Measurements from ENCODE around the gene CCDC18. TPM values are rescaled to one million over a fixed set of nuclear protein-coding genes. Genes with fewer than 3 reads are reported as not detected.

CCDC18 gene, protein sequence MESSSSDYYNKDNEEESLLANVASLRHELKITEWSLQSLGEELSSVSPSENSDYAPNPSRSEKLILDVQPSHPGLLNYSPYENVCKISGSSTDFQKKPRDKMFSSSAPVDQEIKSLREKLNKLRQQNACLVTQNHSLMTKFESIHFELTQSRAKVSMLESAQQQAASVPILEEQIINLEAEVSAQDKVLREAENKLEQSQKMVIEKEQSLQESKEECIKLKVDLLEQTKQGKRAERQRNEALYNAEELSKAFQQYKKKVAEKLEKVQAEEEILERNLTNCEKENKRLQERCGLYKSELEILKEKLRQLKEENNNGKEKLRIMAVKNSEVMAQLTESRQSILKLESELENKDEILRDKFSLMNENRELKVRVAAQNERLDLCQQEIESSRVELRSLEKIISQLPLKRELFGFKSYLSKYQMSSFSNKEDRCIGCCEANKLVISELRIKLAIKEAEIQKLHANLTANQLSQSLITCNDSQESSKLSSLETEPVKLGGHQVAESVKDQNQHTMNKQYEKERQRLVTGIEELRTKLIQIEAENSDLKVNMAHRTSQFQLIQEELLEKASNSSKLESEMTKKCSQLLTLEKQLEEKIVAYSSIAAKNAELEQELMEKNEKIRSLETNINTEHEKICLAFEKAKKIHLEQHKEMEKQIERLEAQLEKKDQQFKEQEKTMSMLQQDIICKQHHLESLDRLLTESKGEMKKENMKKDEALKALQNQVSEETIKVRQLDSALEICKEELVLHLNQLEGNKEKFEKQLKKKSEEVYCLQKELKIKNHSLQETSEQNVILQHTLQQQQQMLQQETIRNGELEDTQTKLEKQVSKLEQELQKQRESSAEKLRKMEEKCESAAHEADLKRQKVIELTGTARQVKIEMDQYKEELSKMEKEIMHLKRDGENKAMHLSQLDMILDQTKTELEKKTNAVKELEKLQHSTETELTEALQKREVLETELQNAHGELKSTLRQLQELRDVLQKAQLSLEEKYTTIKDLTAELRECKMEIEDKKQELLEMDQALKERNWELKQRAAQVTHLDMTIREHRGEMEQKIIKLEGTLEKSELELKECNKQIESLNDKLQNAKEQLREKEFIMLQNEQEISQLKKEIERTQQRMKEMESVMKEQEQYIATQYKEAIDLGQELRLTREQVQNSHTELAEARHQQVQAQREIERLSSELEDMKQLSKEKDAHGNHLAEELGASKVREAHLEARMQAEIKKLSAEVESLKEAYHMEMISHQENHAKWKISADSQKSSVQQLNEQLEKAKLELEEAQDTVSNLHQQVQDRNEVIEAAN (N-terminal part only)
- total RNA-seq (10 to 100 TPM in 6 of 7 donors, 1 to 10 TPM in 1; 9.5 to 18.2 (median 12.0) TPM), polyA plus RNA-seq (10 to 100 TPM in 2 of 3 donors, 1 to 10 TPM in 1; 9.0 to 12.2 (median 10.3) TPM)
- long read RNA-seq, donor 1, partial matches to known transcripts: 9 of 9 reads
- long read RNA-seq, donor 1, other reads (novel, unspliced or antisense): 0 of 9 reads
- long read RNA-seq, donor 2: 0 reads

DNA sequence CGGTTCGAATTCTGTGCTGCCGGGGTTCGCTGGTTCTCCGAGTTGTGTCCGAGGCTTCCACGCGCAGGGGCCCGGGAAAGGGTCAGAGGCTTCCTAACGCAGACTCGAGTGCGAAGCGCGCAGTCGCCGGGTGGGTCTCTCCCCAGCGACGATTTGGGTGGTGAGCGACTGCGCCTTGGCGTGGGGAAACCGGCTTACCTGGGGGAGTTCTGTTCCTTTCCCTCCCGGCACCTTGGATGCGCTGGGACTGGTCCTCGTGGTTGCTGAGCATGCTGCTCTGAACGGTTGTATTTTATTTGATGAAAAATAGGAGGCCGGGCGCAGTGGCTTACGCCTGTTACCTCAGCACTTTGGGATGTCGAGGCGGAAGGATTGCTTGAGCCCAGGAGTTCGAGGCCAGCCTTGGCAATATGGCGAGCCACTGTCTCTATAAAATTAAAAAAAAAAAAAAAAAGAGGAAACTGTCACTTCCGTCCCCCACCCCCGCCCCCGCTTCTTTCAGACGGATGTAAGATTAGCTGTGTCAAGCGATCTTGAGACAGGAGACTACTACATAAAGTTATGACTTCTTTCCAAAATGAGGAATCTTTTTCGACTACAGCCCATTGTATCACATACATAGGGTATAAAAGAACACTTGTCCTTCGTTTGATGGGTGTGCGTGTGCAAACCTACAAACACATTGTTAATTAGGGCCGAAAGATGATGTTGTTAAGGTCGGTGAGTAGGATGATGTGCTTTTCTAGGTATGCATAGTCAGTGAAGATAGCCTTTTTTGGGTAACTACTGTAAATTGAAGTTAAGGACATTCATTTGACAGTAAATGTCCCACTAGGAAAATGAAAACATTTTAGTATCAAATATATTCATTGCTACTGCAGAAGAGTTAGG lies at the start of gene CCDC18:
Gene CCDC18 (plus strand): TSS at position 2 of the 891 bp plus-strand sequence. CDS start 2,638 bp downstream, outside the sequence.
- intact Hi-C loops (cut with DNase I; ENCODE audit: low total_unique reads): no loop called here
- H3K4me1 ChIP-seq: peaks cover 29 to 68% (median 47%) of the 10 kb centered on the region in 6 donors
- peak within 1 kb of the TSS; percentile 95 to 100 (median 99) for H3K27ac ChIP-seq
- H3K36me3 ChIP-seq: peaks cover 0 to 11% (median 0%) of the 10 kb centered on the region in 6 donors
- WGBS, 5 donors: 0 to 1% (median 1%) methylated on average over 30 to 43 of the region's 43 CpGs
- no peaks in the 10 kb centered on the region for H3K27me3 ChIP-seq (replicated peaks in 1 of 7)
- no peaks in the 10 kb centered on the region for H3K9me3 ChIP-seq
- H3K4me3 ChIP-seq: peak within 1 kb of the TSS; percentile 66 to 93 (median 90)
- TF ChIP-seq POLR2A (IDR thresholded peaks at IDR 0.05) (no peak), CTCF (IDR thresholded peaks at IDR 0.05 in 8 of 11, conservative IDR thresholded peaks at IDR 0.05 in 3 of 11) (no peak), POLR2AphosphoS5 (IDR thresholded peaks at IDR 0.05) (no peak)
- no peak for DNase-seq

GRCh38 chr1:93132638-93133037 lies 47.9 kb upstream of the CCDC18 start:
- Histone ChIP-seq H3K27me3 (replicated peaks in 1 of 7) (no peaks in the 10 kb centered on the region), H3K9me3 (no peaks in the 10 kb centered on the region), H3K4me1 (no peaks in the 10 kb centered on the region), H3K36me3 (peaks cover 0 to 99% (median 54%) of the 10 kb centered on the region in 6 donors), H3K27ac (no peak overlapping the region), H3K4me3 (no peak overlapping the region)
- no peak for DNase-seq
- intact Hi-C loops (cut with DNase I; ENCODE audit: low total_unique reads): no loop called here
- TF ChIP-seq CTCF (IDR thresholded peaks at IDR 0.05 in 8 of 11, conservative IDR thresholded peaks at IDR 0.05 in 3 of 11) (no peak), POLR2A (IDR thresholded peaks at IDR 0.05) (no peak), POLR2AphosphoS5 (IDR thresholded peaks at IDR 0.05) (no peak)

GRCh38 chr1:93136445-93136844 lies 44.1 kb upstream of the CCDC18 start:
- Histone ChIP-seq H3K4me1 (no peaks in the 10 kb centered on the region), H3K36me3 (peaks cover 0 to 97% (median 58%) of the 10 kb centered on the region in 6 donors), H3K4me3 (no peak overlapping the region), H3K27ac (no peak overlapping the region), H3K27me3 (replicated peaks in 1 of 7) (no peaks in the 10 kb centered on the region), H3K9me3 (no peaks in the 10 kb centered on the region)
- intact Hi-C loops (cut with DNase I; ENCODE audit: low total_unique reads): no loop called here
- WGBS, 5 donors: 93 to 96% (median 94%) methylated on average over 5 of the region's 5 CpGs
- no peak for TF ChIP-seq POLR2AphosphoS5 (IDR thresholded peaks at IDR 0.05)
- TF ChIP-seq POLR2A (IDR thresholded peaks at IDR 0.05): no peak
- no peak for TF ChIP-seq CTCF (IDR thresholded peaks at IDR 0.05 in 8 of 11, conservative IDR thresholded peaks at IDR 0.05 in 3 of 11)
- no peak for DNase-seq

Data from spleen (tissue), 13 donors.